Smooth muscle cell of the umbilical artery (primary cell): ENCODE results near the gene RBMY1F. TPM values are rescaled to one million over a fixed set of nuclear protein-coding genes. Genes with fewer than 3 reads are reported as not detected.

ENCODE experiments used
- total RNA-seq: library from RNA; depleted of rRNA; stranded (reverse); fragments of >200 nt; gene quantifications from 2 replicates; pipeline ENCODE4 v1.2.3, GENCODE V29; 2014

RBMY1F gene
- not detected in 2 replicates for total RNA-seq

DNA sequence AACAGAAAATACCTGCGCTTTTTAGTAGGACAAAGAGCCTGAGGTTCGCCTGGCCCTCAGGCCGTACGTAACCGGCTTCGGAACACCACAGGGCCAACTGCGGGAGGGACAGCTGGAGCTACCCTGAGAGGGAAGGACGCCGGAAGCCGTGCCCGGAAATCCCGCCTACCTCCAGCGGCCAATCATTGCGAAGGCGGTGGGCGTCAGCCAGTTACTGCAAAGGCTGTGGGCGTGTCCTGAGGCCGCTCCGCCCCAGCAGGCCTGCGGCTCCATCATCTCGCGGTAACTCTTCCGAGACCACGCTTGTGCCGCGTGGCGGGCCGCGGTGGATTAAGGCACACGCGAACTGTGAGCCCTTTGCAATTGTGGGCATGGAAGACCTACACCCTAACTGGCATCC, at the start of gene RBMY1F:
Gene RBMY1F, minus strand, starts transcription at position 101 of the 400 bp plus-strand sequence. CDS start 1,954 bp downstream, outside the sequence.

Other genes with a start within 250 kb of the RBMY1F start
- gene RBMY1J, start 220.5 kb upstream of the RBMY1F start, total RNA-seq: not detected in 2 replicates